Choroid plexus epithelial cell (primary cell): ENCODE data around the gene TRIM40.

ENCODE experiments used
- DNase-seq: peaks from one replicate; pipeline ENCODE4 v3.0.0-alpha.2; 2010; ENCODE audit warnings: low read depth
- H3K4me3 ChIP-seq: 2 replicates; pipeline ENCODE4 v1.5.1; 2011; ENCODE audit warnings: low read depth, mild to moderate bottlenecking, control low read depth, low read length, moderate library complexity
- CTCF ChIP-seq: conservative IDR thresholded peaks from 2 replicates; pipeline ENCODE4 v1.5.1; 2011; ENCODE audit warnings: low read depth, mild to moderate bottlenecking, control low read depth, inconsistent platforms, low read length, moderate library complexity

The TRIM40 gene

GRCh38 chr6:30102970-30103871, 32.7 kb upstream of the TRIM40 start:
- peak; percentile 92 for DNase-seq
- peak overlapping the region; percentile 50 for H3K4me3 ChIP-seq
- TF ChIP-seq CTCF = peak; percentile 93

GRCh38 chr6:30103872-30104179, 32.1 kb upstream of the TRIM40 start:
- no peak for TF ChIP-seq CTCF
- DNase-seq = no peak
- peak overlapping the region; percentile 50 for H3K4me3 ChIP-seq

- no peak for TF ChIP-seq CTCF
- DNase-seq = no peak
- no peak overlapping the region for H3K4me3 ChIP-seq
These were observed 31.3 kb upstream of the TRIM40 start for GRCh38 chr6:30104661-30105060.

GRCh38 chr6:30111266-30111856, 24.6 kb upstream of the TRIM40 start:
- TF ChIP-seq CTCF = no peak
- DNase-seq = no peak
- no peak overlapping the region for H3K4me3 ChIP-seq

- DNase-seq = no peak
- H3K4me3 ChIP-seq = no peak overlapping the region
- TF ChIP-seq CTCF = no peak
These were observed 23.4 kb upstream of the TRIM40 start for GRCh38 chr6:30112402-30112994.

GRCh38 chr6:30113003-30113759, 22.8 kb upstream of the TRIM40 start, which contains the start of gene TRIM31:
TRIM31 (minus strand) TSS chr6:30113090; CDS start chr6:30112805, 285 bp downstream.
- H3K4me3 ChIP-seq = no peak within 1 kb of the TSS
- DNase-seq = no peak

More at GRCh38 chr6:30113003-30113759, 22.8 kb upstream of the TRIM40 start, which contains the start of gene TRIM31:
- TF ChIP-seq CTCF = no peak
